HCT116 (cell line): ENCODE results near the gene COPS9.

Experiments used
- CEBPB ChIP-seq: IDR thresholded peaks from 2 replicates; pipeline ENCODE4 v1.6.1; 2012; ENCODE audit warnings: low read depth
- CTCF ChIP-seq, 3 experiments: fragments of 200-600 bp in 1 of 3; sonication (generic) in 1 of 3; IDR thresholded peaks in 2 of 3; conservative IDR thresholded peaks in 1 of 3; 2 replicates each; pipeline ENCODE4 v1.5.1; 2012 to 2017; ENCODE audit warnings: low read depth in 2 of 3, low read length in 2 of 3, antibody characterized with exemption in 1 of 3, borderline replicate concordance in 1 of 3, control low read depth in 1 of 3, mild to moderate bottlenecking in 1 of 3, mixed read lengths in 1 of 3, mixed run types in 1 of 3, moderate library complexity in 1 of 3; ENCODE audit not compliant: insufficient read depth in 1 of 3
- EZH2 ChIP-seq: fragments of 200-600 bp; sonication (generic); IDR thresholded peaks from 2 replicates; pipeline ENCODE4 v1.6.1; 2017; ENCODE audit warnings: antibody characterized with exemption, mixed run types
- FOSL1 ChIP-seq: IDR thresholded peaks from 2 replicates; pipeline ENCODE4 v1.6.1; 2012; ENCODE audit warnings: low read depth
- MAX ChIP-seq: IDR thresholded peaks from 2 replicates; pipeline ENCODE4 v1.6.1; 2012
- POLR2A ChIP-seq: IDR thresholded peaks from 2 replicates; pipeline ENCODE4 v1.7.0; 2011; ENCODE audit warnings: borderline replicate concordance; ENCODE audit not compliant: insufficient read depth, insufficient read length; ENCODE audit errors: extremely low read depth
- POLR2AphosphoS5 ChIP-seq: IDR thresholded peaks from 2 replicates; pipeline ENCODE4 v1.6.1; 2011; ENCODE audit warnings: mild to moderate bottlenecking, low read depth, low read length, moderate library complexity
- REST ChIP-seq: IDR thresholded peaks from 2 replicates; pipeline ENCODE4 v1.6.1; 2012; ENCODE audit warnings: low read depth
- SP1 ChIP-seq: IDR thresholded peaks from 2 replicates; pipeline ENCODE4 v1.6.1; 2012; ENCODE audit warnings: low read depth
- TCF7L2 ChIP-seq: IDR thresholded peaks from 2 replicates; pipeline ENCODE4 v1.7.0; 2011; ENCODE audit warnings: borderline replicate concordance, inconsistent platforms; ENCODE audit not compliant: insufficient read depth, insufficient read length; ENCODE audit errors: extremely low read depth
- YY1 ChIP-seq: IDR thresholded peaks from 2 replicates; pipeline ENCODE4 v1.6.1; 2011; ENCODE audit warnings: low read length, low read depth, moderate library complexity, mild to moderate bottlenecking; ENCODE audit not compliant: insufficient replicate concordance; ENCODE audit errors: extremely low read depth

GRCh38 chr2:240160291-240161086 lies 24.4 kb upstream of the COPS9 start:
- no peak for TF ChIP-seq SP1
- no peak for TF ChIP-seq POLR2A
- no peak for TF ChIP-seq CTCF (IDR thresholded peaks at IDR 0.05 in 2 of 3, conservative IDR thresholded peaks at IDR 0.05 in 1 of 3; ENCODE audit: borderline replicate concordance in 1 of 3, insufficient read depth in 1 of 3, low read depth in 2 of 3, low read length in 2 of 3)
- TF ChIP-seq TCF7L2: no peak
- no peak for TF ChIP-seq EZH2
- TF ChIP-seq POLR2AphosphoS5: no peak
- no peak for TF ChIP-seq YY1
- no peak for TF ChIP-seq CEBPB
- no peak for TF ChIP-seq MAX
- TF ChIP-seq REST: no peak
- no peak for TF ChIP-seq FOSL1
